ENCODE measurements around the gene KNSTRN.
A peak's percentile ranks its signal among the peaks of the same experiment; 100 is the strongest.

Gene KNSTRN

DNA sequence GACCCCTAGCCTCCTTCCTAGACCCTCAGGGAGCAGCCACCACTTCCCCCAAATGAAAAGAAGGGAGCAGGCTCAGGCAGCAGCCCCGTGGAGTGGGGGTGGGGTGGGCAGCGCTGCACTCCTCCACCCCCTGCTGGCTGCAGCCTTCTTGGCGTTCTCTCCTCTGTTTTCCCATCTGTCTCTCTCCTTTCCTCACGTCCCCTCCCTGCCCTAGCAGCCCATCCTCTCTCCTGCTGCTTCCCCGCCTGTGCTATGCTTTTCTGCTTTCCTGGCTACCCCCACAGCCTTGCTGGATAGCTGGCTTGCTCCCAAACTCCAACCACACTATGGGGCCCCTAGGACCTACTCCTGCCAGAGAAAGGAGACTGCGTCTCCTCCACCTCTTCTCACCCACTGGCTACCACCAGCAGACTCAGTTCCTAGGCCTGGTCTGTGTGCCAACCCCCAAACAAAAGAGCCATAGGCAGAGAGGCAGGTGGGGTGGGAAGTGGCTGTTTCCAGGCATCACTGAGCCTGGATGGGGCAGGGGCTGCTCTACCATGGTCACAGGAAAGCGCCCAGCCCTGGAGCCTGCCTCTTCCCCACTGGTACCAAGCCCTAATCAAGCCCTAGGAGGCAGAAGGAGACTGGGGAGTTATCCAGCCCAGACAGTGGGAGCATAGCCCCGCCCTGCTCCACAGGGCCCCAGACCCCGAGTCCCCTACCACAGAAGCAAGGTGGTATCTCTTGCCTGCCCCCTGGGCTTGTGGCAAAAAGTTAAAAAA lies 27.9 kb upstream of the KNSTRN start:
- H3K4me3 ChIP-seq (ENCODE audit: low read depth, low read length): no peak overlapping the region
- TF ChIP-seq, protein P1, sequence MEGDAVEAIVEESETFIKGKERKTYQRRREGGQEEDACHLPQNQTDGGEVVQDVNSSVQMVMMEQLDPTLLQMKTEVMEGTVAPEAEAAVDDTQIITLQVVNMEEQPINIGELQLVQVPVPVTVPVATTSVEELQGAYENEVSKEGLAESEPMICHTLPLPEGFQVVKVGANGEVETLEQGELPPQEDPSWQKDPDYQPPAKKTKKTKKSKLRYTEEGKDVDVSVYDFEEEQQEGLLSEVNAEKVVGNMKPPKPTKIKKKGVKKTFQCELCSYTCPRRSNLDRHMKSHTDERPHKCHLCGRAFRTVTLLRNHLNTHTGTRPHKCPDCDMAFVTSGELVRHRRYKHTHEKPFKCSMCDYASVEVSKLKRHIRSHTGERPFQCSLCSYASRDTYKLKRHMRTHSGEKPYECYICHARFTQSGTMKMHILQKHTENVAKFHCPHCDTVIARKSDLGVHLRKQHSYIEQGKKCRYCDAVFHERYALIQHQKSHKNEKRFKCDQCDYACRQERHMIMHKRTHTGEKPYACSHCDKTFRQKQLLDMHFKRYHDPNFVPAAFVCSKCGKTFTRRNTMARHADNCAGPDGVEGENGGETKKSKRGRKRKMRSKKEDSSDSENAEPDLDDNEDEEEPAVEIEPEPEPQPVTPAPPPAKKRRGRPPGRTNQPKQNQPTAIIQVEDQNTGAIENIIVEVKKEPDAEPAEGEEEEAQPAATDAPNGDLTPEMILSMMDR (IDR thresholded peaks at IDR 0.05; ENCODE audit: low read depth, low read length): peak; percentile 59

- no peak overlapping the region for H3K4me3 ChIP-seq (ENCODE audit: low read depth, low read length)
- TF ChIP-seq, protein P1 (IDR thresholded peaks at IDR 0.05; ENCODE audit: low read depth, low read length): no peak
These were observed 26.4 kb upstream of the KNSTRN start for GRCh38 chr15:40355976-40356585.

DNA sequence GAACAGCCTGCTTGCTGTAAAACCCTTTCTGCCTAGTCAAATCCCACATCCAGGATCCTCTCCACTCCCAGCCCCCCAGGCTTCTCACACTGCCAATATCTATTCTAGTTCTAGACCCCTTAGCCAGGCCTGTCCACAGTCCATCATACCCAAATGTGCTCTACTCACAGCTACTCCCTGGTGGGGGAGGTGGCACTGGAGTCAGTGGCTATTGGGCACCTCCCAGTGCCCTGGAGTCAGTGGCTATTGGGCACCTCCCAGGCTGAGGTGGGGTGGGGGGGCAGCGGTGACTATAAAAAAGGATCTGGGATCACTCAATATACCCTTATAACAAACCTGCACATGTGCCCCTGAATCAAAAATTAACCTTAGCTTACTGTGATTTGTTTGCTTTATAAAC lies 25.3 kb upstream of the KNSTRN start:
- TF ChIP-seq, protein P1 (IDR thresholded peaks at IDR 0.05; ENCODE audit: low read depth, low read length): no peak
- H3K4me3 ChIP-seq (ENCODE audit: low read depth, low read length): no peak overlapping the region

DNA sequence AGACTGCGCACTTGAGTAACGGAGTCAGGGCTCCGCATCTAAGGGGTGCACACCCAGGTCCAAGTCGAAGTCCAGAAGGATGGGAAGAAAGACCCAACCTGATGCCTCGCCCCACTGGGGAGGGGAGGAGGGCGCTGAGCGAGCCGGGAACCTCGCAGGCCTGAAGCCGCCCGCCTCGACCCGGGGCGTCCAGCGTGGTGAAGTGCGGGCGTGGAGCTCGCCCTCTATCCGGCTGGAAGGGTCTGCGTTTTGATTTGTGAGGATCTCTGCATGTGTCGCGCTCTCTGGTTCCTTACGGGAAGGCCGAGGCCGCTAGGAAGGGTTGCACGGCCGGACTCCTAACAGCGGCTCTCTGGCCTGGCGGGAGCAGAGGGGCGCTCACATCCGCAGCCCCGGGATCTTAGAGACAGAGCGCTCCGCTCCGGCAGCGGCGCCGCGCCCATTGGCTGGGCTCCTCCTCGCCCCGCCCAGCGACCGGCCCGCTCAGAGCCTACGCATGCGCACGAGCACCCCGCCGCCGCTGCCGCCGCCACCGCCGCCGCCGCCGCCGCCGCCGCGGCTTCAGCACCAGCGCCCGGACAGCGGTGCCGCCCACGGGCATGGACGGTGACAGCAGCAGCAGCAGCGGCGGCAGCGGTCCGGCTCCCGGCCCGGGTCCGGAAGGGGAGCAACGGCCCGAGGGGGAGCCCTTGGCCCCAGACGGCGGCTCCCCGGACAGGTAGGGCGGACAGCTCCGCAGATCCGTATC lies 24.6 kb upstream of the KNSTRN start, which contains the start of gene DISP2:
Gene DISP2, plus strand, starts transcription at position 497 of the 748 bp plus-strand sequence. Its CDS starts 103 bp downstream, at position 600.
- H3K4me3 ChIP-seq (ENCODE audit: low read depth, low read length): peak within 1 kb of the TSS; percentile 50
- TF ChIP-seq, protein P1 (IDR thresholded peaks at IDR 0.05; ENCODE audit: low read depth, low read length): no peak

GRCh38 chr15:40358471-40359353 lies 23.8 kb upstream of the KNSTRN start:
- H3K4me3 ChIP-seq (ENCODE audit: low read depth, low read length): peak overlapping the region; percentile 45

GRCh38 chr15:40360015-40360414 lies 22.5 kb upstream of the KNSTRN start:
- TF ChIP-seq, protein P1 (IDR thresholded peaks at IDR 0.05; ENCODE audit: low read depth, low read length): no peak
- no peak overlapping the region for H3K4me3 ChIP-seq (ENCODE audit: low read depth, low read length)

More at GRCh38 chr15:40358471-40359353, 23.8 kb upstream of the KNSTRN start:
- TF ChIP-seq, protein P1 (IDR thresholded peaks at IDR 0.05; ENCODE audit: low read depth, low read length): no peak

Data from WI38 (cell line).